A549 treated with AZD9567 at 1 μM for 4 hours (cell line): ENCODE data around the gene FAM89A. TPM values are rescaled to one million over a fixed set of nuclear protein-coding genes. Genes with fewer than 3 reads are reported as not detected.

ENCODE experiments used
- total RNA-seq: library from RNA; stranded (reverse); fragments of 200-300 nt; extraction: Qiagen RNA extraction; gene quantifications from 5 replicates; pipeline ENCODE4 v1.2.3, GENCODE V29; 2022; ENCODE audit not compliant: insufficient read depth

Gene FAM89A
- 10.3 to 17.5 TPM (median 16.7 TPM) in 5 replicates for total RNA-seq

DNA sequence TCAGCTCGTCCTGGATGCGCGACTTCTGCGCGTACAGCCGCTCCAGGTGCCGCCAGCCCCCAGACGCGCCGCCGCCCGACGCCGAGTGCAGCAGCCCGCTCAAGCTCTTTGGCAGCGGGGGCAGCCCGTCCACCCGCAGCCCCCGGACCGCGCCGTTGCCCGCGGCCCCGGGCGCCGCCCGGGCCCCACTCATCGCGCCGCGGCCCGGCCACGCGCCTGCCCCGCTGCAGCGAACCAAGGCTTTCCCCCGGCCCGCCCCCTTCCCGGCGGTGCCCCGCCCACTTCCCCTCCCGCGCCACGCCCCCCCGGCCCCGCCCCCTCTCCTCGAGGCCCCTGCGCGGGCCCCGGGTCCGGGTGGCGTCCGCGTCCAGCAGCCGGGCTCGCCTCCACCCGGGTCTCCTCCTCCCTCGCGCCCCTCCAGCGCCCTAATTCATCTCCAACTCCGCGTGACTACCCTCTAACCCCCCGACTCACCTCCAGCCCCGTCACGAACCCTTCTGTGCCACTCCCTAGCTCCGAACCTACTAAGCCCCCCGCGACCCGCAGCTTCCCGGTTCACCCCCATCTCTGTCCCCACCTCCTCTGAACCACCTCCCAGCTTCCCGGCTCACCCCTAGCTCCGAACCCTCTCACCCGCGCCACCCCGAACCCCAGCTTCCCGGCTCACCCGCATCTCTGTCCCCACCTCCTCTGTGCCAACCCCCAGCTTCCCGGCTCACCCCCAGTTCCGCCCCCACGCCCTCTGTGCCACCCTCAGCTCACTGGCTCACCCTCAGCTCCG is at the start of gene FAM89A:
Gene FAM89A, minus strand, starts transcription at position 236 of the 781 bp plus-strand sequence. Its CDS starts 43 bp downstream, at position 193.

DNA sequence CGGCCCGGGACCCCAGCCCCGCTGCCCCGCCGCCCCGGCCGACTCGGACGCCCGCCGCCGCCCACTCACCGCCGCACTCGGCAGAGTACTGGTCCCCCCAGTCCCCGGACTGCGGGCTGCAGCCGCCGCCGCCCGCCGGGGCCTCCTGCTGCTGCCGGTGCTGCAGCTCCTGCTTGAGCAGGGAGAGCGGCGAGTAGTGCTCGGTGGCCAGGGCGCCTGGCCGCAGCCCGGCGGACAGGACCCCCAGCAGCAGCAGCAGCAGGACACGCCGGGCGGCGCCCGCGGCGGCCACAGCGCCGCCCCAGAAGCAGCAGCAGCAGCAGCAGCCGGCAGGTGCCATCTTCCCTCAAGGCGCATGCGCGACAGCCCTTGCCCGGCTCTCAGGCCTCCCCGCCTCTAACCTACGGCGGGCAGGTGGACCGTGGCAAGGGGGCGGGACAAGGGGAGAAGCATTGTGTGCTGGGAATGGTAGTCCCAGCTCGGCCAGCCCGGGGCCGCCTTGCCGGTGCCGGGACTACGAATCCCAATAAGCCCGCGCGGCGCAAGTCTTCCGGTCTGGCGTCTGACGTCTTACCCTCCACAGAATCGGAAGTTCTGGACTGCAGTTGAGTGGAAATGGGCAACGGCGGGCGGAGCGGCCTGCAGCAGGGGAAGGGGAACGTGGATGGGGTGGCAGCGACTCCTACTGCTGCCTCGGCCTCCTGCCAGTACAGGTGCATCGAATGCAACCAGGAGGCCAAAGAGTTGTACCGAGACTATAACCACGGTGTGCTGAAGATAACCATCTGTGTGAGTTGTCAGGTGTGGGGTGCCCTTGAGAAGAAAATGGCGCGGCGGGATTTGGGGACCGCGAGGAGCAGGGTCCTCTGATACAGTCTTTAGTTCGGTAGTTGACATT is 61.3 kb downstream of the FAM89A start, which contains the start of the genes ARV1 and TTC13:
Gene ARV1, plus strand, starts transcription at position 604 of the 898 bp plus-strand sequence. Its CDS starts 12 bp downstream, at position 616.
Gene TTC13, minus strand, starts transcription at position 371 of the 898 bp plus-strand sequence. Its CDS starts 31 bp downstream, at position 340.

Other genes starting within 250 kb of the FAM89A start
- gene C1orf198, start 171.7 kb downstream of the FAM89A start, total RNA-seq = 17.5 to 29.9 TPM (median 18.7 TPM) in 5 replicates
- gene TTC13, start 61.4 kb downstream of the FAM89A start, total RNA-seq = 9.4 to 15.3 TPM (median 11.7 TPM) in 5 replicates
- gene ARV1, start 61.2 kb downstream of the FAM89A start, total RNA-seq = 22.9 to 27.2 TPM (median 24.7 TPM) in 5 replicates
- 0.13 to 0.20 TPM (median 0.15 TPM) in 4 of 5 replicates, not detected in the other for gene TRIM67, start 121.8 kb upstream of the FAM89A start, total RNA-seq
- gene GNPAT, start 201.0 kb upstream of the FAM89A start, total RNA-seq = 36.0 to 40.3 TPM (median 36.6 TPM) in 5 replicates